HepG2 (cell line): ENCODE data around the gene ANKRD40. TPM values are rescaled to one million over a fixed set of nuclear protein-coding genes. Genes with fewer than 3 reads are reported as not detected.

ENCODE experiments used
- AKNA ChIP-seq: sonication (generic); formaldehyde crosslinking; IDR thresholded peaks from 2 replicates; pipeline ENCODE4 v1.4.0; 2020; ENCODE audit warnings: missing genetic modification reagents, borderline replicate concordance
- FOXA3 ChIP-seq: IDR thresholded peaks from 2 replicates; pipeline ENCODE4 v1.6.1; 2016; ENCODE audit warnings: missing genetic modification reagents, missing compliant biosample characterization
- NFIB ChIP-seq: sonication (generic); formaldehyde crosslinking; IDR thresholded peaks from 2 replicates; pipeline ENCODE4 v1.9.0; 2021; ENCODE audit warnings: missing genetic modification reagents, mild to moderate bottlenecking, borderline replicate concordance
- POGZ ChIP-seq: sonication (generic); formaldehyde crosslinking; IDR thresholded peaks from 2 replicates; pipeline ENCODE4 v1.4.0; 2020; ENCODE audit warnings: mild to moderate bottlenecking, missing genetic modification reagents
- RAD51 ChIP-seq: fragments of 450-650 bp; IDR thresholded peaks from 2 replicates; pipeline ENCODE4 v1.6.1; 2016; ENCODE audit warnings: borderline replicate concordance
- RBFOX2 ChIP-seq: fragments of 200-400 bp; formaldehyde crosslinking; IDR thresholded peaks from 2 replicates; pipeline ENCODE4 v1.6.1; 2017; ENCODE audit warnings: low read depth, mild to moderate bottlenecking, low read length
- RNF219 ChIP-seq: sonication (generic); formaldehyde crosslinking; IDR thresholded peaks from 2 replicates; pipeline ENCODE4 v1.5.0; 2020; ENCODE audit warnings: mild to moderate bottlenecking, missing genetic modification reagents
- TBX3 ChIP-seq: fragments of 450-650 bp; IDR thresholded peaks from 2 replicates; pipeline ENCODE4 v1.6.1; 2017; ENCODE audit warnings: antibody characterized with exemption, mild to moderate bottlenecking, inconsistent platforms, borderline replicate concordance
- ZFY ChIP-seq: sonication (generic); formaldehyde crosslinking; IDR thresholded peaks from 2 replicates; pipeline ENCODE4 v1.4.0; 2020; ENCODE audit warnings: missing genetic modification reagents
- ZNF407 ChIP-seq: sonication (generic); formaldehyde crosslinking; IDR thresholded peaks from one replicate; pipeline ENCODE4 v1.5.1; 2020; ENCODE audit warnings: mild to moderate bottlenecking, missing genetic modification reagents; ENCODE audit errors: not compliant biosample characterization
- polyA plus RNA-seq, 8 experiments: library from polyadenylated mRNA; depleted of rRNA in 3 of 8; stranded (reverse) in 7 of 8; unstranded in 1 of 8; fragments of >200 nt; fragmentation: Illumina TruSeq in 4 of 8; extraction: Trizol in 4 of 8; gene quantifications; 2 replicates each; pipeline versions ENCODE4 v1.2.1 to v1.2.3, GENCODE V29; 2011 to 2016; ENCODE audit warnings: low read depth in 4 of 8, missing spikeins in 1 of 8, mixed read lengths in 1 of 8; ENCODE audit not compliant: insufficient read depth in 1 of 8
- total RNA-seq, 5 experiments: library from RNA; depleted of rRNA; stranded (reverse); fragments of >200 nt; fragmentation: Illumina TruSeq; extraction: Trizol; gene quantifications; 2 replicates each; pipeline ENCODE4 v1.2.3, GENCODE V29; 2016; ENCODE audit warnings: low read depth in 1 of 5

Gene ANKRD40
- total and polyA plus RNA-seq, 2 of the 13 experiments (the other 11 are each of a cell fraction or from before 2014, with no cell fraction given) = 35.0 to 46.4 TPM

DNA sequence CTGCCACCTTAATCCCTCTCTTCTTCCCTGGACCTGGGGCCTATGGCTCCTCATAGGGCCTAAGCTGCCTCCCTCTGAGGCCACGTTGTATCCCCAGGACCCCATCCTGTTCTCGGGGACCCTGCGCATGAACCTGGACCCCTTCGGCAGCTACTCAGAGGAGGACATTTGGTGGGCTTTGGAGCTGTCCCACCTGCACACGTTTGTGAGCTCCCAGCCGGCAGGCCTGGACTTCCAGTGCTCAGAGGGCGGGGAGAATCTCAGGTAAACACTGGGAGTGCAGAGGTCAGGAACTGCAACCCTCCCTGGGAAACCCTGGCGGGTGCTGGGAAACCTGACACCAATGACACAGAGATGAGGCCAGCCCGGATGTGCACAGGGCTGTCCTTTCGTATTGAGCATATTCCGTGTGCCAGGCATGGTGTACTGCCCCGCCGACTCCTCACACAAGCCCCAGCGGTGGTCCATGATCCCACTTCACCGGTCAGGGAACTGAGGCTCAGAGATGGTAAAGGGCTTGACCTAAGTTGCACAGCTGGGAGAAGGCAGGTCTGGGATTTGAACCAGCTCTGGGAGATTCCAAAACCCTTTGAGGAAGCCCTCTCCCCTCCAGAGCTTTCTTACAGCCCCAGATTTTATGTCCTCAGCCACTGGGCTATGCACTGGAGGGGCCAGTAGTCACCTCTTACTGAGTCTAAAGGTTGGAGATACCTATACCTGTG, 22.9 kb downstream of the ANKRD40 start (continued):
- TF ChIP-seq RBFOX2 (peak; percentile 71), ZFY (CRISPR knock-in tag) (peak; percentile 92), NFIB (no peak), FOXA3 (peak; percentile 99), RAD51 (no peak), TBX3 (peak; percentile 73; the same call in 1 of the 2 replicates), RNF219 (CRISPR knock-in tag) (peak; percentile 93; the same call in 1 of the 2 replicates), AKNA (CRISPR knock-in tag) (peak; percentile 45; the same call in 1 of the 2 replicates), POGZ (peak; percentile 87; the same call in 1 of the 2 replicates), ZNF407 (CRISPR knock-in tag) (peak; percentile 59)
